Measurements from ENCODE around the gene GBX1. TPM values are rescaled to one million over a fixed set of nuclear protein-coding genes. Genes with fewer than 3 reads are reported as not detected.

The GBX1 gene
- total RNA-seq, 1 donor from 2014 or later, result not detected

DNA sequence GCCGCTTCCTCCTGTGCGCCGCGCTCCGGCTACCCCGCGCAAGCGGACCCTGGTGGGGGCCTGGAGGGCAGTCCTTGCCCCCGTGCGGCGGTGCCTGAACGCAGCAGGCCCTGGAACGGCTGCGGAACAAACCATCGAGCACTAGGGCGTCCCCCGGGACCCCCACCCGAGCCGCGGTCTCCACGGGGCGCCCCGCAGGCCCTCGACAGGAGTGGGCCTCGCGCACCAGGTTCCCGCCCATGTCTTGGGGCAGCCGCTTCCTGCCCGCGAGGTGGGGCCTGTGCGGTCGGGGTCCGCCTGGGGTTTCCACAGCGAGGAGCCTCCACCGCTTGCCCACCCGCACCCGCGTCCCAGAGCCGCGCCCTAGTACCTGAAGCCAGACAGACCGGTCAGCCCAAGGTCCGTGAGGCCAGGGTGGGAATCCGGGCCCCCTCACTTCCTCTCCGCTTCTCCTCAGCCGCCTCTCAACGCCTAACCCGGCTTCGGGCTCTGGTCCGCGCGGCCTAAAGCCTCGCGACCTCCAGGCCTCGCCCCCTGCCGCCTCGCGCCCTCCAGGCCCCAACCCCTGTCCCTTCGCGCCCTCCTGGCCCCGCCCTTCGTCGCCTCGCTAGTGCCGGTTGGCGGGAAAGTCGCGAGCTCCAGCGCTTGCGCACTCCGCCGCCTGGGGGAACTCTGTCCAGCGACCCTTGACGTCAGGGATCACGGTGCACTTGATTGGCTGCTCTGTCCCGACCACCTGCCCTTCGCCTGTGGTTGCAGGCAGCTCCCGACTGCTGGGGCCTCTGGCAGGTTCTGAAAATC, 7.0 kb upstream of the GBX1 start:
- intact Hi-C loops (cut with micrococcal nuclease), result loop anchor here (5.0 kb wide), 1 partner anchor 202 kb away; no protein-coding TSS in a partner anchor

DNA sequence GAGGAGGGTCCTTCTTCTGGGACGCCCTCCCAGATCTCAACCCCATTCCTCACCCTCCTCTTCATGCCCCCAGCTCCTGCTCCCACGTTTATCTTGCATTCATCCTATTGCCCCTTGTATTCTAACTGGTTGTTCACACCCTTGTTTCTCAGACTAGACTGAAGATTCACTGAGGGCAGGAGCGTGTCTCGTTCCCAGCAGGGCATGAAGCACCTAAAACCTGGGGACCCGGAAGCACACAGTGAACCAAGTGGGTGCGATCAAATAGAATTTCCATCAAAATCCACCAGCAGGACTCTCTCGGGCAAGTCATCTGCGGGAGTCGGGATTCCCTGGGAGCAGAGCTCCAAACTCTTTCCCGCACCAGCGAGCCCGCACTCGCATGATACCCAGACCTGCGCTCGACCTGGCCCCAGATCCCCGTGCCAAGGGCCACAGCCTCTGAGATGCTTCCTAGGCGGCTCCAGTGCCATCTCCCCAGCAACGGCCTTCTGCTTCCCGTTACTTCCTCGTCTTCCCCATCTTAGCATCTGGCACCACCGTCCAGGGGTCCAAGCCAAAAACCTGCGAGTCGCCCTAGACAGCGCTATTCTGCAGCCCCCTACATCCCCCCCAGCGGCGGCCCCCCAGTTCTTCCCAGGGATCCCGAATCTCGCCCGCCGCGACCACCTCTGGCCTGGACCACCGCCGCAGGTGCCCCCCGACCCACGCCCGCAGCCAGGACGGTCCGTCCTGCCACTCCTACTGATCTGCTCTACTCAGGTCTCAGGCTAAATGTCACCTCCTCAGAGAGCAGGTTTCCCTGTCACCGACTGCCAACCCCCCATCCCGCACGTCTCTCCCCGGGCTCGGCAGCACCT, 6.1 kb upstream of the GBX1 start:
- intact Hi-C loops (cut with micrococcal nuclease), result loop anchor here (5.0 kb wide), 1 partner anchor 201 kb away; no protein-coding TSS in a partner anchor

DNA sequence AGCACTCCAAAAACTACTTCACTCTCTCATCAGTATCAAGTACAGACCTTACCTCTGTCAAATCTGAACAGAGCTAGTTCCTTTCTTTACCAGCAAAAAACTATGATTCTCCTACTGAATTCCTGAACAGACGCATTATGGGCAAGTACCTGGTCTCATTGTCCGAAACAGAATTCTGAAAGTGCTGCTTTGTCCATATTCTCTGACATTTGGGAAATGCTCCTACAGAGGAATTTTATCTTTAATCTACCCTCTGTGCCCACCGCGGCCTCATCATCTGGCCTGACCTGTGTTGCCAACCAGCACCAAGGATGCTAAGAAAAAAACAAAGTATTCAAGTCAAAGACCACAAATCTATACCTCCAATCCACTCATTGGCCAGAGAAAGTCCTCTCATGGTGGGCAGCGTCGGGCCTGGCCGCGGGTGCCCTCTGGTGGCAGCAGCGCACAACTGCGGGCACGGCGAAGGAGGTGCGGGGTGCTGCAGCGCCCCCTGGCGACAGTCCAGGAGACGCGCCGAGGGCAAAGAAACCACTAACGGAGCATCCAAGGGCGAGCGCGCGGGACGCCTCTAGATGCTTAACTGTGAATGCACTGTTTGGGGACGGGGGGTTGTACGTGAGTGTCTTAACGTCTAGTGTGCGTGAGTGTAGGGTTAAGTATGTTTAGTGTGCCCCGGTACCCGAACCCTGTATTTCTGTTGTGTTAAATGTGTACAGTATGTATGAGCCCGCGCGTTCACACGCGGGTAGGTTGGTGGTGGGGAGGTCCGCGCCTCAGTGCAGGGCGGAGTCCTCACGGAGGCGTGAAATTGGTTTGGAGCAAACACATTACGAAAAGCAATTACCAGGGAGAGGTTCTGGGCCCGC, 5.0 kb upstream of the GBX1 start:
- intact Hi-C loops (cut with micrococcal nuclease), result loop anchor here (1.0 to 5.0 kb wide), 7 partner anchors 48 to 200 kb away; partner anchors contain the start of genes ABCF2 and CHPF2

DNA sequence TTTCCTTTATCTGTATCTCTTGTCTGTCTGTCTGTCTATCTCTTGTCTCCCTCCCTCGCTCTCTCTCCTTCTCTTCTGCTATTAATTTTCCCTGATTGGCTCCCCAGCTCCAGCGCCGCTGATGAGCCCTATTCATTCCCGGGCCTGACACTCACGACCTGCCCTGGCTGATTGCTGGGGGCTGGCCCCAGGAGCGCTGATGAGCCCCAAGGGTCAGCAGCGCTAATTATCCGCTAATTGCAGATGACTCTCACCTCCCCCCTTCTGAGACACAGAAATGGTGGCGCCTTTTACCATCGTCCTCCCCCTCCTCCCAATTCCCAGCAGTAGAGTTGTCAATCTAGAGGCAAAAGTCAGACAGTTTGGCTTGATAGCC, 1.3 kb upstream of the GBX1 start:
- intact Hi-C loops (cut with micrococcal nuclease), result loop anchor here (1.0 kb wide), 2 partner anchors 44 to 76 kb away; no protein-coding TSS in a partner anchor

DNA sequence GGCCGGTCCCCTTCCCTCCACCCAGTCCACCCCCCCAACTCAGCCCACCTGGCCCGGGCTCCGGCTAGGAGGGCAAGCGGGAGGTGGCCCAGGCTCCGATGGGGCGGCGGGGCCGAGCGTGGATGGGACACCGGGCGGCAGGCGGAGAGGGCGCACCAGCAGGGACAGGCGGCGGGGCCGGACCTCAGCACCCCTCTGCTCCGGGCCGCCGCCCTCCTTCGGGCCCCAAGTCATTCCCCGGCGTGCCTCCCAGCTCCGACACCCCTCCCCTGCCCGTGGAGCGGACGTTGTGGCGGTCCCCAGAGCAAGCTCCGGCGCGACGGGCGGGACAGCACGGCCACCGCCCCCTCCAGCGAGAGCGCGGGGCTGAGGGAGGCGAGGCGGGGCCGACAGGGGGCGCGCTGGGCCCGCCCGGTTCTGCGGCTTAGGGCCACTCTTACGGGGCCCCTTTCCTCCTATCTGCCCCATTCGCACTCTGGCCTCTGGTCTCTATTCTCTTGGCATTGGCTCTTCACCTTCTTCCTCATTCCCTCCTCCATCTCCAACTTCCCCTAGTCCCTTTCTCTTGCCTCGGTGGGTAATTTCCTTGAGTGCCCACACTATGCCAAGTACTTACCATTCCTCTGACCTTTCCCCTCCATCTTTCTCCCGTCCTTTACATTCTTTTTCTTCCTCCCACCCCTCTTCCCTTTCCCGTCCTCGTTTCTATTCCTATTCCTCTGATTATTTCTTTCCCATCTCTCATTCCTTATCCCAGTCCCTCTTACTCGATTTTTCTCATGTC, 701 bp upstream of the GBX1 start:
- intact Hi-C loops (cut with micrococcal nuclease), result loop anchor here (1.0 kb wide), 2 partner anchors 44 to 76 kb away; no protein-coding TSS in a partner anchor

GRCh38 chr7:151166629-151167196, 781 bp downstream of the GBX1 start:
- intact Hi-C loops (cut with micrococcal nuclease), result no loop called here

GRCh38 chr7:151161757-151162156, 5.7 kb downstream of the GBX1 start:
- intact Hi-C loops (cut with micrococcal nuclease), result no loop called here

- intact Hi-C loops (cut with micrococcal nuclease), result no loop called here
Observed at GRCh38 chr7:151157645-151158329, 9.7 kb downstream of the GBX1 start.

- intact Hi-C loops (cut with micrococcal nuclease), result no loop called here
Observed at GRCh38 chr7:151152643-151153513, 14.6 kb downstream of the GBX1 start.

DNA sequence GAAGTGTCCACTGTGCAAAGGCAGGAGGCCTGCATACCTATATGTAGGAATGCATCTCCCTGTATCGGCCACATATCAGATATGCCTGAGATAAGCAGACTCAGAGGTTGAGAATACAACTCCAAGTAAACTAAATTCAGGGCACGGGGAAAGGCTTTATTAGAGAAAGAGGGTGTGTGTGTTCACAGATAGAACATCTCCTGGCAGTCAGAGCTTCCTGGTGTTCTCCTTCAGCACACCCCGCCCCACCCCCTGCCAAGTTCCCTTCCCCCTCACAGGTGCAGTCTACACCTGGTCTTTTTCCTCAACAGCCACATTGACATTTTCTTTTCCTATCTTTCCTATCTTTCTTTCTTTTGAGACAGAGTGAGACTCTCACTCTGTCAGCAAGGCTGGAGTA, 17.1 kb downstream of the GBX1 start:
- intact Hi-C loops (cut with micrococcal nuclease), result no loop called here

DNA sequence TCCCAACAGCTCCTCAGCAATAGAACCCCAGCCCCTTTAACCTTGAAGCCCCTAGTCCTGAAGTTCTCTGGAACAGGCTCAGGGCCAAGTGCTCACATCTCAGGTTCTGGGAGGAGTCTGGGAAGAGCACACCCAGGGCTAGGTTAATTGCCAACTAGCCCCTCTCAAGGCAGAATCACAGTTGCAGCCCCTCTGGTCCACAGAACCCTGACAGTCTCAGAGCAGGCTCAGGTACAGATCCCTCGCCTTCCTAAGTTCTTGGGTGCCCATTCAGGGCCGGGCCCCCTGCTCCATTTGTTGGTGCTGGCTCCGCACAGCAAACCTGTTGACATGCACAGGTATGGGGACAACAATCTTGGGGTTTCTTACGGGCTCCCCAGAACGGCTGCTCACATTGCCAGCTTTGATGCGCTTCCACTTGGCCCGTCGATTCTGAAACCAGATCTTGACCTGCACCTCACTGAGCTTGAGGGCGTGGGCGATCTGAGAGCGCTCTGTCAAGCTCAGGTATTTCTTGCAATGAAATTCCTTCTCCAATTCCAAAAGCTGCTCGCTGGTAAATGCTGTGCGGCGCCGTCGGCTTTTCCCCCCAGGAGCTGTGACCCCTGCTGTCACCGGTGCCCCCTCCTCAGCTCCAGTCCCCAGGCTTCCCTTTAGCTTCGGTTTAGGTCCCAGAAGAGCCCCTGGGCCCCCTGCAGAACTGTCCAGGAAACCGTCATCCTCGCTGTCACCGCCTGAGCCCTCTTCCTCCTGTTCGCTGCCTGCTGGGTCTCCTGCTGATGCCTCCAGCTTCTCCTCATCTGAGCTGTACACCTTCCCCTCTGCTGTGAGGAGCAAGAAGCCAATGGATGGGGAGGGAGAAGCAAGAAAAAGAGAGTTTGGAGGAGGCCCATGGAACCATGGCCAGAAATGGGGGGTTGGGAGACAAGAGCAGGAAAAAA, 18.9 kb downstream of the GBX1 start:
- intact Hi-C loops (cut with micrococcal nuclease), result no loop called here

- intact Hi-C loops (cut with micrococcal nuclease), result no loop called here
Observed at GRCh38 chr7:151146761-151147160, 20.7 kb downstream of the GBX1 start.

GRCh38 chr7:151144387-151144786, 23.1 kb downstream of the GBX1 start:
- intact Hi-C loops (cut with micrococcal nuclease), result no loop called here

- intact Hi-C loops (cut with micrococcal nuclease), result no loop called here
Observed at GRCh38 chr7:151143261-151144015, 24.1 kb downstream of the GBX1 start.

DNA sequence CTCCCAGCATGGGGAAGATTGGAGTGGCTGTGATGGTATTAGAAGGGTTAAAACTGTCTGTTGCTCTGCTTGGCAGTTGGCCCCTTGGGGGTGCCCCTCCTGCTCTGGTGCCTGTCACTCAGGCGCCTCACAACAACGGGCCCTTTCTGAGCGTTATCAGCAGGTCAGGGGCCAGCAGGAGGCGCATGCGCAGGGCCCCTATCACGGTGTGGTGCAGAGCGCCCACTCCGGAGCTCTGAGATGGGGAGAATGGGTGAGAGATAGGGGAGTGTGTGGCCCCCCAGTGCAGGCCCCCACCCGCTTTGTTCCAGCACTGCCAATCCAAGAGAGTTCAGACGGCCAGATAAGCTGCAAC, 24.8 kb downstream of the GBX1 start:
- intact Hi-C loops (cut with micrococcal nuclease), result no loop called here

DNA sequence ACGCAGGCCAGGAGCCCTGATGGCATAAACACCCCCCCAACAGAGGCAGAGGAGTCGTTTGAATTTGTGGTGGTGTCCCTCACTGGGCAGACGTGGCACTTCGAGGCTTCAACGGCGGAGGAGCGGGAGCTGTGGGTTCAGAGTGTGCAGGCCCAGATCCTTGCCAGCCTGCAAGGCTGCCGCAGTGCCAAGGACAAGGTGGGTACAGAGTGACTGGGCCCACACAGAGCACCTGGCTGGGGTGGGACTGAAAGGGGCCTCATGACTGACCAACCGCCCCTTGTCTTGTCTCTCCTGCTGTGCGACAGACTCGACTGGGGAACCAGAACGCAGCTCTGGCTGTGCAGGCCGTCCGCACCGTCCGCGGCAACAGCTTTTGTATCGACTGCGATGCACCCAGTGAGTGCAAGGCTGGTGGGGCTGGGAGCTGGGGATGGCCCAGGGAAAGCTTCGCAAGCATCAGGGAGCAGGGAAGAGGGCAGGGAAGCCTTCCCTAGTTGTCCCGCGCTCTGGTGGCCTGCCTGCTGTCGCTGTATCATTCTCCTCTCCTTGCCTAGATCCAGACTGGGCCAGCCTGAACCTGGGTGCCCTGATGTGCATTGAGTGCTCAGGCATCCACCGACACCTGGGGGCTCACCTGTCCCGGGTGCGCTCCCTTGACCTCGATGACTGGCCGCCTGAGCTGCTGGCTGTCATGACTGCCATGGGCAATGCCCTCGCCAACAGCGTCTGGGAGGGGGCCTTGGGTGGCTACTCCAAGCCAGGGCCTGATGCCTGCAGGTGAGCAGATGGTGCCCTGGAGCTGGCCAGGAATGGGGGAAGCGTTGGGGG, 25.4 kb downstream of the GBX1 start:
- intact Hi-C loops (cut with micrococcal nuclease), result no loop called here
